ENCODE data around the gene MID1. TPM values are rescaled to one million over a fixed set of nuclear protein-coding genes. Genes with fewer than 3 reads are reported as not detected.

Gene MID1
- total RNA-seq, 2 experiments from 2014 or later, result 0.19 TPM; not detected in 1

DNA sequence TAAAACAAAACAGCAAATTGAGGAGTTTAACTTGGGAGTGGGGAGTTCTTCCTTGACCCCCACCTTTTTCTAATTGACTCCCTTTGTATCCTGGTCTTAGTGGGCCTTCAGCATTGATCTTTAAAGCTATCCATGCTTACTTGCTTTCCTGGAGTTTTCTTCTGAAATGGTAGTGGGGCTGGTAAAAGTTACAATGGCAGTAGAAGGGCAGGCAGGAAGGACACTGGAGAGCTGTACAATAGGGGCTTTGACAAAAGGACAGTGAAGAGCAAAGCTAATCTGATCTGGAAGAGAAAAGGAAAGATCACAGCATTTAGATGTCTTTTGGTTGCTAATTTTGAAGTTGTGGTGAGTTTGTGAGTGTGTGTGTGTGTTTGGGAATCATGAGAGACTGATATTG, 111.5 kb downstream of the MID1 start:
- Histone ChIP-seq H3K4me1 (ENCODE audit: insufficient read depth, low read length) (no peaks in the 10 kb centered on the region), H3K27ac (ENCODE audit: low read depth in 1 of 2, low read length in 2 of 2) (no peak overlapping the region), H3K9me3 (ENCODE audit: control insufficient read depth in 1 of 2, insufficient read depth in 1 of 2, low read length in 2 of 2) (no peaks in the 10 kb centered on the region), H3K4me3 (ENCODE audit: low read length) (no peak overlapping the region), H3K36me3 (ENCODE audit: insufficient read depth, low read length) (no peaks in the 10 kb centered on the region), H3K27me3 (ENCODE audit: control insufficient read depth in 1 of 2, insufficient read depth in 2 of 2, low read length in 2 of 2) (no peaks in the 10 kb centered on the region)
- Mint-ChIP-seq H3K4me3 (no peak overlapping the region), H3K4me1 (ENCODE audit: low read depth) (no peaks in the 10 kb centered on the region), H3K36me3 (ENCODE audit: low read depth) (no peaks in the 10 kb centered on the region), H3K27me3 (no peaks in the 10 kb centered on the region), H3K27ac (no peak overlapping the region), H3K9me3 (no peaks in the 10 kb centered on the region)
- DNase-seq (no peak), ATAC-seq (ENCODE audit: poor library complexity) (no peak)
- TF ChIP-seq, protein P1, sequence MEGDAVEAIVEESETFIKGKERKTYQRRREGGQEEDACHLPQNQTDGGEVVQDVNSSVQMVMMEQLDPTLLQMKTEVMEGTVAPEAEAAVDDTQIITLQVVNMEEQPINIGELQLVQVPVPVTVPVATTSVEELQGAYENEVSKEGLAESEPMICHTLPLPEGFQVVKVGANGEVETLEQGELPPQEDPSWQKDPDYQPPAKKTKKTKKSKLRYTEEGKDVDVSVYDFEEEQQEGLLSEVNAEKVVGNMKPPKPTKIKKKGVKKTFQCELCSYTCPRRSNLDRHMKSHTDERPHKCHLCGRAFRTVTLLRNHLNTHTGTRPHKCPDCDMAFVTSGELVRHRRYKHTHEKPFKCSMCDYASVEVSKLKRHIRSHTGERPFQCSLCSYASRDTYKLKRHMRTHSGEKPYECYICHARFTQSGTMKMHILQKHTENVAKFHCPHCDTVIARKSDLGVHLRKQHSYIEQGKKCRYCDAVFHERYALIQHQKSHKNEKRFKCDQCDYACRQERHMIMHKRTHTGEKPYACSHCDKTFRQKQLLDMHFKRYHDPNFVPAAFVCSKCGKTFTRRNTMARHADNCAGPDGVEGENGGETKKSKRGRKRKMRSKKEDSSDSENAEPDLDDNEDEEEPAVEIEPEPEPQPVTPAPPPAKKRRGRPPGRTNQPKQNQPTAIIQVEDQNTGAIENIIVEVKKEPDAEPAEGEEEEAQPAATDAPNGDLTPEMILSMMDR (IDR thresholded peaks at IDR 0.05), result no peak
- ChIA-PET POLR2A (no interaction called here), CTCF (no interaction called here)
- intact Hi-C loops (cut with DNase I, micrococcal nuclease), result no loop called here

DNA sequence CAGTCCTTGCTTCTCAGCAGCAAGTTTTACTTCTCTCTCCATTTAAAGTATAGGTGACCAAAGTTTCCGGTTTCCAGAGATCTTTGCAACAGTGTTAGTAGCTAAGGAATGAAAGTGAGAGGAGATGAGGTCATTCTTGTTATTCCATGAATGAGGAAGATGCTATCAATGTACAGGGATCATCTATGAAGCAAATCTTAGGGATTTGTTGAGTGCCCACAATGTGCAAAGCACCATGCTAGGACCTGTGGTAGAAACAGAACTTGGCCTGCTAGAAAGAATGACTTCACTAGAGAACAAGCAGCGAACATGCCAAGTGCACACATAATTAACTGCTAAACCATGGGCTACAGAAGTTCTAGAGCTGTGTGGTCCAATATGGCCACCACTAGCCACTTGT, 112.5 kb downstream of the MID1 start:
- POLR2A ChIA-PET, result no interaction called here
- Histone ChIP-seq H3K27me3 (ENCODE audit: control insufficient read depth in 1 of 2, insufficient read depth in 2 of 2, low read length in 2 of 2) (no peaks in the 10 kb centered on the region), H3K9me3 (ENCODE audit: control insufficient read depth in 1 of 2, insufficient read depth in 1 of 2, low read length in 2 of 2) (no peaks in the 10 kb centered on the region), H3K4me1 (ENCODE audit: insufficient read depth, low read length) (no peaks in the 10 kb centered on the region), H3K4me3 (ENCODE audit: low read length) (no peak overlapping the region), H3K36me3 (ENCODE audit: insufficient read depth, low read length) (no peaks in the 10 kb centered on the region), H3K27ac (ENCODE audit: low read depth in 1 of 2, low read length in 2 of 2) (no peak overlapping the region)
- TF ChIP-seq, protein P1 (IDR thresholded peaks at IDR 0.05), result no peak
- no peak for ATAC-seq (ENCODE audit: poor library complexity)
- no peaks in the 10 kb centered on the region for H3K4me1 Mint-ChIP-seq (ENCODE audit: low read depth)
- H3K4me3 Mint-ChIP-seq, result no peak overlapping the region
- intact Hi-C loops (cut with DNase I, micrococcal nuclease), result no loop called here
- H3K9me3 Mint-ChIP-seq, result no peaks in the 10 kb centered on the region
- CTCF ChIA-PET, result no interaction called here
- DNase-seq, result no peak
- no peak overlapping the region for H3K27ac Mint-ChIP-seq
- no peaks in the 10 kb centered on the region for H3K36me3 Mint-ChIP-seq (ENCODE audit: low read depth)
- H3K27me3 Mint-ChIP-seq, result no peaks in the 10 kb centered on the region

DNA sequence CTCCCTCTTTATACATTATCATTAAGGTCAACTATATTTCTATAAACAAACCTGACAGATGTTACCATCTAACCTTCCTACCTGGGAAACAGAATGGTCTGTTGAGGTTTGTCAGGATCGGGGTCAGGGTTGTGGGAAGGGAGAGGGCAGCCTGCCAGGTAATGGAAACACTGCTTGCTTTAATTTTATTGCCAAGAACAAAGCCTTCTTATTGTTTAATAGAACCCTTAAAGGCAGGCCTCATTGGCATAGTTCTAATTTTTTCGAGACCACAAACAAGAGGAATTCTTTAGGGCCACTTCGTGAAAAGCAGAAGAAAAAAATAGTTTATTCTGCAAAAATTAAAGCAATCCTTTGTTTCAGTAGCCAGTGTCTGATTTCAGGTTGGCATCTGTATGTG, 113.2 kb downstream of the MID1 start:
- ATAC-seq (ENCODE audit: poor library complexity), result no peak
- Histone ChIP-seq H3K36me3 (ENCODE audit: insufficient read depth, low read length) (no peaks in the 10 kb centered on the region), H3K9me3 (ENCODE audit: control insufficient read depth in 1 of 2, insufficient read depth in 1 of 2, low read length in 2 of 2) (no peaks in the 10 kb centered on the region), H3K27ac (ENCODE audit: low read depth in 1 of 2, low read length in 2 of 2) (no peak overlapping the region), H3K4me3 (ENCODE audit: low read length) (no peak overlapping the region), H3K4me1 (ENCODE audit: insufficient read depth, low read length) (no peaks in the 10 kb centered on the region), H3K27me3 (ENCODE audit: control insufficient read depth in 1 of 2, insufficient read depth in 2 of 2, low read length in 2 of 2) (no peaks in the 10 kb centered on the region)
- H3K4me1 Mint-ChIP-seq (ENCODE audit: low read depth), result no peaks in the 10 kb centered on the region
- TF ChIP-seq, protein P1 (IDR thresholded peaks at IDR 0.05), result no peak
- intact Hi-C loops (cut with DNase I, micrococcal nuclease), result no loop called here
- no peak overlapping the region for H3K27ac Mint-ChIP-seq
- H3K4me3 Mint-ChIP-seq, result no peak overlapping the region
- no peaks in the 10 kb centered on the region for H3K27me3 Mint-ChIP-seq
- CTCF ChIA-PET, result no interaction called here
- H3K9me3 Mint-ChIP-seq, result no peaks in the 10 kb centered on the region
- no peaks in the 10 kb centered on the region for H3K36me3 Mint-ChIP-seq (ENCODE audit: low read depth)
- DNase-seq, result no peak
- POLR2A ChIA-PET, result no interaction called here

Measured in CD4-positive, alpha-beta T cell (primary cell).